HL-60/S4 treated with retinoic acid at 250 ng/mL for 4 days and 3 days (cell line): ENCODE data around the gene NONO.
"Not testable (repeated sequence)": the region's sequence is repeated elsewhere in the genome, so short reads cannot be mapped to it uniquely, and the experiment has no call there.

Source experiments
- in situ Hi-C: fragments of 300-500 bp; cut with MboI; formaldehyde crosslinking; loops from 2 replicates; pipeline ENCODE4 v1.7.0; 2022; ENCODE audit warnings: low sequenced_read_pairs

NONO gene

DNA sequence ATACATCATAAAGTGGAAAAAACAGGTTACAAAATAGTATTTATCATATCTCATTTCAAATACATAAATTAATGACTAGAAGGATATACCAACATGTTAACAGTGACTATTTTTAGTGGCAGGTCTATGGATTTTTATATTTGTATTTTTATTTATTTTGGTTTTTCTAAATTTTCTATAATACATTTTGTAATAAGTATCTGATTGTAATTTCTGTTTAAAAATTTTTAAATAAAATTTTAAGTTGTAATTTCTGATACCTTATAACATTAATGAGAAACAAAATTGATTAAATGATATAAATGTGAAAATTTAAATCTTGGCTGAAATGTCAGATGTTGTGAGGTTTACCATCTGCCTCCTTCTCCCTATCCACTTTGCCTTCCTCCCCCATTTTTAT lies 2.5 kb downstream of the NONO start:
- in situ Hi-C loops: no loop called here

DNA sequence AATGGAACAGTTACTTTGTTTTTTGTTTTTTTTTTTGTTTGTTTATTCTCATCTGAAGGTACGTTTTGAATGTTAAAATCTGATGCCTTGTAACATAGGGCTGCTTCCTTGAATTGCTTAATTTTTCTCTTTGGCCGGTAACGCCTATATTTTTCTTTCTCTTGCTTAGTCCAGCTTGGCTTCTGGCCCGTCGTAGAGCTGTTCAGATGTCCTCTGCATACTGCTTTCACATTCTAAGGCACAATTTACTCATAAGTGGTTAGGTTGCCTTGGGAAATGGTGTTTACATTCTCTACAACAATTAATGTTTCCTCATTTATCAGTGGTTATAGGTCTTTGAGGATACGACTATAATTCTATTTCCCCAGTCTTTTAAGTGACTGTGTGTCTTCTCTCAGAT lies 7.9 kb downstream of the NONO start:
- in situ Hi-C loops: no loop called here

DNA sequence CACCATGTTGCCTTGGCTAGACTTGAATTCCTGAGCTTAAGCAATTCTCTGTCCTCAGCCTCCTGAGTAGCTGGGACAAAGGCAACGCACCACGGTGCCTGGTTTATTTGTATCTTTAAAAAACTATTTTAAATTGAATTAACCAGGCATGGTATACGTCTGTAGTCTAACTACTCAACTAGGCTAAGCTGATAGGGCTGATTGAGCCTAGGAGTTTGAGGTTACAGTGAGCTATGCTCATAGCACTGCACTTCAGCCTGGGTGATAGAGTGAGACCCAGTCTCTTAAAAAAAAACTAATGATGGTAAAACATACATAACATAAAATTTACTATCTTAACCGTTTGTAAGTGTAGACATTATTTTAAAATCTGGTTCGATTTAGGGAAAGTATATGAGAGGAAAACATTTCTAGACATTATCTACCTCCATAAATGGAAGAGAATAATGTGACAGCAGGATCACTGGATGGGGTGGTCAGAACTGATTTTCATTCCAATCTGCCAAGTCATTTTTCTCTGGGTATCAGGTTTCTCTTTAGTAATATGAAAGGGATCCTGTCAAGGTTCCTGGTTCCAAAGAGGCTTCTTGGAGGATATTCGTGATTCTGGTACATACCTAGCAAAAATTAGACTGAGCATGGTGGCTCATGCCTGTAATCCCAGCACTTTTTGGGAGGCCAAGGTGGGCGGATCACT lies 9.4 kb downstream of the NONO start:
- in situ Hi-C loops: no loop called here

DNA sequence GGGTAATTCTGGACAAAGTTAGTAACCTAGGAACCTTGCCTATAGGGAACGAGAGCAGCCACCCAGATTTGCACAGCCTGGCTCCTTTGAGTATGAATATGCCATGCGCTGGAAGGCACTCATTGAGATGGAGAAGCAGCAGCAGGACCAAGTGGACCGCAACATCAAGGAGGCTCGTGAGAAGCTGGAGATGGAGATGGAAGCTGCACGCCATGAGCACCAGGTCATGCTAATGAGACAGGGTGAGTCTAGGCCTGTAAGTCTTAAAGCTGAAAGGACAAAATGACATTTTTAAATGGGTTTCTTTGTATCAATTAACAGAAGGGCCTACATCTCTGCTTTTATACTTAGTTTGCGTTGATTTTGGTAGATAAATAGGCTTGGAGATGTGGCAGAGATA lies 13.4 kb downstream of the NONO start:
- in situ Hi-C loops: no loop called here

DNA sequence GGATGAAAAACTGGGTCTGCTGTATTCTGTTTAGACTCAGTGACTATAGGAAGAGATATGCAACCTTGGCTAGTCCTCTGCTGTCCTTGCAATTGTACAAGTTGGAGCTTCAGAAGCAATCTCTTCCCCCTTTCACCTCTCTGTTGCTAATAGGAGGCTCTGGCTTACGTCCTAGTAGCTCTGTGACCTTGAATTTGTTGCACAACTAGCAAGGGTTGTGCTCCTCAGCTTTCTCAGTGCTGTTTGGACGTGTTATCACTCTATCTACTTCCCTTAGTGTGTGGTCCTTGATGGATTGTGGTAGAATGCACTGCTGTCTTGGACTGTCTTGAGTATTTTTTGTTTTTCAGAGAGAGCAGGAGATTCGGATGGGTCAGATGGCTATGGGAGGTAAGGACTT lies 14.7 kb downstream of the NONO start:
- in situ Hi-C loops: no loop called here

DNA sequence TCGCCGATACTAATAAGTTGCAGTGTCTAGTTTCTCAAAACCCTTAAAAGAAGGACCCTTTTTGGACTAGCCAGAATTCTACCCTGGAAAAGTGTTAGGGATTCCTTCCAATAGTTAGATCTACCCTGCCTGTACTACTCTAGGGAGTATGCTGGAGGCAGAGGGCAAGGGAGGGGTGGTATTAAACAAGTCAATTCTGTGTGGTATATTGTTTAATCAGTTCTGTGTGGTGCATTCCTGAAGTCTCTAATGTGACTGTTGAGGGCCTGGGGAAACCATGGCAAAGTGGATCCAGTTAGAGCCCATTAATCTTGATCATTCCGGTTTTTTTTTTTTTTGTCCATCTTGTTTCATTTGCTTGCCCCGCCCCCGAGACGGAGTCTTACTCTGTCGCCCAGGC lies 16.6 kb downstream of the NONO start:
- in situ Hi-C loops: not testable (repeated sequence)

DNA sequence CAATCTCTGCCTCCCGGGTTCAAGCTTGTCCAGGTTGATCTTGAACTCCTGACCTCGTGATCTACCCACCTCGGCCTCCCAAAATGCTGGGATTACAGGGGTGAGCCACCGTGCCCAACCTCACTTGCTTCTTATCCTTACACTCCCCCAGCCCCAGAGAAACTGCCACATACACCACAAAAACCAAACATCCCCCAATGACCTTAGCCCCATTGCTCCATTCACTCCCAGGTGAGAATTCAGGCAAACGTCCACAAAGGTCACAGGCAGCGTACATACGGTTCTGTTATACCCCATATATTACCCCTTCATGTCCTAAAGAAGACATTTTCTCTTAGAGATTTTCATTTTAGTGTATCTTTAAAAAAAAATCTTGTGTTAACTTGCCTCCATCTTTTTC lies 17.1 kb downstream of the NONO start:
- in situ Hi-C loops: not testable (repeated sequence)

DNA sequence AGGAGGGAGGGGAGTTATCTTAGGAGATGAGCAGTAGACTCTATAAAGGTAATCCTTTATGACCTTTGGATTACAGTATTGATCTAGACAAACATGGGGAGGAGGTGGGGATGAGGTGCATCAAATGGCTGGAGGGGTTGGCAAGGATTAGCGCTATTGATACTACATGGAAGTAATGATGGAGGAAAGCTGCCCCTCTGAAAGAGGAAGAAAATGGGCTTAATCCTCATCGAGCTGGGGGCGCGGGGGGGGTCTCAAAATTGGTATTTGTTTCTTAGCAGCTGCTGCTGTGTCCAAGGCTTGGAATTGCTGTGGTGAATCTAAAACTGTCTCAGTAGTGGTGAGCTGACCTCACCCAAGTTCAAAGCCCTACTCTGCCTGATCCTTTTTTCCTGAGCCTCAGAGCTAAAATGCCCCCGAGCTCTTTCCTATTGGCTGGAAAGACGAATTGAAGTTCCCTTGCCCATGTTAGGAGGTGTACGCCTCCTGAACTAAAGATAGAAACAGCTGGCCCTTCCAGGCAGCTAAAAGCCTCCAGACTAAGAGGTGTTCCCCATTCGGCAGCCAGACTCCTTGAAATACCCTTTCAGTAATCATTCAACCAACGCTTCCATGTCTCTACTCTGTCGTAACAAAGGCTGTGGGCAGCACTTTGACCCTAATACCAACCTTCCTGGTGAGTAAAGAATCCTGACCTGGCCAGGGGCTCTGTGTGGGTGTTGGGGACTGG lies 17.9 kb downstream of the NONO start, which contains the start of gene ITGB1BP2:
Gene ITGB1BP2, plus strand, starts transcription at position 556 of the 730 bp plus-strand sequence. Its CDS starts 57 bp downstream, at position 613.
- in situ Hi-C loops: no loop called here

DNA sequence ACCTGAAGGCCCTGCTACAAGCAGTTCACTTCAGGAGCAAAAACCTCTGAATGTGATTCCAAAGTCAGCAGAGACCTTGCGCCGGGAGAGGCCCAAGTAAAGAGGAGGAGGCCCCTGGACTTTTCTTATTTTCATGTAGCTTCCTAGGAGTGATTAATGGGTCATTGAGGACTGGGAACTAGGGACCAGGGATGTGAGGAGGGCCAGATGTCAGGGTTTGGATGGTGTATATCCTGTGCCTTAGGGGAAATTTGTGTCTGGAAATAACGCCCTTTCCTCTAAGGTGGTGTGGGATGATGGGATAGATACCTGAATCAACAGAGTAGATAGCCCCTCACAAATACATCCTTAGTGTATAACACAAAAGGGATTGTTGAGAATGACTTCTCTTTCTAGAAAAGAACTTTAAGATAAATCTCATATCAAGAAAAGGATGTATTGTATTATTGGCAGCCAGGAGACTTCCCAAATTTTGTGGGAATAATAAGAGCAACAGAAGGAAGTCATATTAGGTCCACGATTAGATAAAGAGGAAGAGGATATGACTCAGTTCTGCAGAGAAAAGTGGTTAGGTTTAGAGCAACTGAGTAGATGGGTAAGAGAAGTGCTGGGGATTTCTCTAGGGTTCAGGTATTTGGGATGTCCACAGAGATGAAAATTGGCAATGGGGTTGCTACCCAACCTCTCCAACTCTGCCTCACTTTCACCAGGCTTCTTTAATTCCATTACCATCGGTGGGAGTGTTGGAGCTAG lies 19.2 kb downstream of the NONO start:
- in situ Hi-C loops: no loop called here

DNA sequence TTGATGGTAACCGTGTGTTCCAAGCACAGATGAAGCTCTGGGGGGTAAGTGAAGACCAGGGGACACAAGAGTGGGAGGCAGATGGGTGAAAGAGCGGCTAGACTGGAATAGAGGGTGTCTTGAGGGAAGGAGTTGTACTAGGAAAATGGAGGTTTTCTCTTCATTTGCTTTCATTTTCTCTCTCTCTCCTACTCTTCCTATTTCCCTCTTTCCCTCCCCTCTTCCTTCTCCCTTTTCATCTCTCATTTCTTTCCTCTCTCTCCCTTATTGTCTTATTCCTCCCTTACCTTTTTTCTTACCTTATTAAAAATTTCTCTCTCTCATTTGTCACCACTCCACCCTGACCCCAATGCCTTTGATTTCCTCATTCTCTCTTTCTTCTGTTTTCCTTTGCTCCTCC lies 21.1 kb downstream of the NONO start:
- in situ Hi-C loops: no loop called here

DNA sequence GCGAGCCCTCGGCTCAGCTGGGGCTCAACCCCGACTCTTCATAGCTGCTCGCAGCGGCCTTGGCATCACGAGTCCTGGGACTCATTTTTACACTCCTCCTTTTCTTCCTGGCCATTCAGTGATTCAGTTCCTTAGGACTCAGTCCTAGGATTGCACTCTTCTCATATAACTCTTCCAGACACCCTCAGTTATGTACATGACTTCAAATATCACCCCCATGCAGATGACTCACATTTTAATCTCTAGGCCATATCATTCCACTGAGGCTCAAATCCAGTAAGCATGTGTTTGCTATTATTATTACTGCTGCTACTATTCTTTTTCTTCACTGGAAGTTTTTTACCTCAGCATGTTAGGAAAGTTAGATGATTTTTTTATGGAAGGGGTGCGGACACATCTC lies 32.5 kb downstream of the NONO start:
- in situ Hi-C loops: no loop called here

DNA sequence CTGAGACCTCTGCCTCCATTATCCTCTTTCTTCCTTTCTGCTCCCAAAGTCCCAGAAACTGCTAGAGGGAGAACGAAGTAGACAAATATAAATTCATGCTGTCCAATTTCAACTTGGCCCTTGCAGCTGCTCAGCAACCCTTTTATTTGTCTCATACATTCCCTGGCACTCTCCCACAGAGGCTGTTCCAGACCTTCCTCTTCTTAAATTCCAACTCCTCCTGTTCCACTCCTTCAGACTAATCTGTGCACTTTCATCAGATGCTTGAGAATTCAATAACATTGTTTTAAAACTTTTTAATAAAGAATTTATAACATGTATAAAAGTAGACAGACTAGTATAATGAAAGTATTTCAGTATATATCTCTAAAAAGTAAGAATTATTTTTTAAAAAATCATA lies 33.5 kb downstream of the NONO start:
- in situ Hi-C loops: not testable (repeated sequence)

DNA sequence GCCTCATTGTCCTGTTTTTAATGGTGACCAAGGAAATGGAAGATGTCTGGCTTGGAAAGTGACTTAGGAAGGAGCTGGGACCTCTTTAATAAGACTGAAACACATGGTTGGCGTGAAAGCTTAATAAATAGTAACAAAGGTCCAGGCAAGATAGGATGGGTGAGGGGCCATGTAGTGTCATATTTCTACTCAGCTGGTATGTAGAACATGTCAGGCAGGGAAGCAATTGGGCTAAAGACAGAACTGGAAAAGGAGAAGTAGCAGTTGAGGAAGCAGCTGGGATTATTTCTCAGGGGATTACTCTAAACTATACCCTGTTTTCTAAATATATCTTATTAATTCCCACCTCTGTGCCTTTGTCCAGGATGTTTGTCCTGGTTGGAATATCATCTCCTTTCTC lies 36.7 kb downstream of the NONO start:
- in situ Hi-C loops: no loop called here

DNA sequence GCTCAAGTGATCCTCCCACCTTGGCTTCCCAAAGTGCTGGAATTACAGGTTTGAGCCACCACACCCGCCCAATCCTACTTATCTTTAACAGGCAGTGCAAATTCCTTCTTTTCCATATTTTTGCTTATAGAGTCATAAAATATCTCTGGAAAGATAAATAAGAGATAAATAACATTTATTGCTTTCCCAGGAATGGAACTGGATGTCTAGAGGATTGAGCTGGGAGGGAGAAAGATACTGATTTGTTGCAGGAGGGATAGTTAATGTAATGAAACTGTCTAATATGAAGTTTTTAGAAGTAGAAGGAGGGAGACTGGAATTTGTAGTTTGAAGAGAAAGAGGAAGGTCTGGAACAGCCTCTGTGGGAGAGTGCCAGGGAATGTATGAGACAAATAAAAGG lies 38.3 kb downstream of the NONO start:
- in situ Hi-C loops: no loop called here

DNA sequence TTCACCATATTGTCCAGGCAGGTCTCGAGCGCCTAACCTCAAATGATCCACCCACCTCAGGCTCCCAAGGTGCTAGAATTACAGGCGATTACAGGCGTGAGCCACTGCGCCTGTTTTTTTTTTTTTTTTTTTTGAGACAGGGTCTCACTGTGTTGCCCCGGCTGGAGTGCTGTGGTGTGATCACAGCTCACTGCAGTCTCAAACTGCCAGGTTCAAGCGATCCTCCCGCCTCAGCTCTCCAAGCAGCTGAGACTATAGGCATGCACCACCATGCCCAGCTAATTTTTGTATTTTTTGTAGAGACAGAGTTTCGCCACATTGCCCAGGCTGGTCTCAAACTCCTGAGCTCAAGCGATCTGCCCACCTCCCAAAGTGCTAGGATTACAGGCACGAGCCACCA lies 41.0 kb downstream of the NONO start:
- in situ Hi-C loops: not testable (repeated sequence)

DNA sequence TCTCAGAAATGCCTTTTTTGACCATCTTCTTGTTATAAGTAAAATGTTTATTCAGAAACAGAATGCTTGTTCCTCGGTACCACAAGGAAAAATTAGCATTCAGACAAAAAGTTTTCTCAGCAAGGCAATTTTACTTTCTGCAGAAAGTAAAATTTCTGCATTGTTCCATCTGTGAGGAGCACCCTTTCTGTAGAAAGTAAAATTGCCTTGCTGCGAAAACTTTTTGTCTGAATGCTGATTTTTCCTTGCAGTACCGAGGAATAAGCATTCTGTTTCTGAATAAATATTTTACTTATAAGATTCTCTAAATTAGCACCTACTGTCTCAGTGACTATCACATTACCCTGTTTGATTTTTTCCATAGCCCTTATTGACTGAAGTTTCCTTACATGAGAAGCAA lies 43.0 kb downstream of the NONO start:
- in situ Hi-C loops: no loop called here

DNA sequence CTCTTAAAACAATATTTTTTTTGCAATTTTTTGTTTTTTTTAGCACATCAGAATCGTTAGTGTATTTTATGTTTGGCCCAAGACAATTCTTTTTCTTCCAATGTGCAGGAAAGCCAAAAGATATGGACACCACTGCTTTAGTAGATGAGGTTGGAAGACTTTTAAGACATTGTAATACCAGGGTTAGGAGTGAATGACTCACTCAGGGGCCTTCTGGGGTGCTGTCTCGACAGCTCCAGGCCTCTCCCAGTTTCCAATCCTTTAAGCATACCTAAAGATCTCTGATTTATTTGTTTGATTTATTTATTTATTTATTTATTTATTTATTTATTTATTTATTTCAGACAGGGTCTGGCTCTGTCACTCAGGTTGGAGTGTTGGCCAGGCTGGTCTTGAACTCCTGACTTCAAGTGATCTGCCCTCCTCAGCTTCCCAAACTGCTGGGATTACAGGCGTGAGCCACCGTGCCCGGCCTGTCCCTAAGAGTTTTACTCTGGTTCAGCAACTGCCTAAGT lies 65.8 kb downstream of the NONO start:
- in situ Hi-C loops: not testable (repeated sequence)

DNA sequence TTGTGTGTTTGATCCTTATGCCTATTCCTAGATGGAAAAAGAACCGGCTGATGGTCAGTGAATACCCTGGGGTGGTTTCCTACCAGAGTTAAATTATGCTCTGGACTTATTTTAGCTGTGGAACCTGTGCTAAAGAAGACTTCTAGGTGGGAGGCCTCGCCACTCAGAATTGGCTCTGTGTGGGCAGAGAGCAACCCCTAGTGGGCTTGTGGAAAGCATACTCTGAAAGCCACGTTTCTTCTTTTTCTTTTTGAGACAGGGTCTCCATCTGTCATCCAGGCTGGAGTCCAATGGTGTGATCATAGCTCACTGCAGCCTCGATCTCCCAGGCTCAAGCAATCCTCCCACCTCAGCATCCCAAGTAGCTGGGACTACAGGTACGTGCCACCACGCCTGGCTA lies 66.4 kb downstream of the NONO start:
- in situ Hi-C loops: not testable (repeated sequence)
